KMS-11 (cell line): ENCODE results near the gene UBE2G2.

Source experiments
- H2AFZ ChIP-seq: fragments of 200-600 bp; sonication (generic); 2 replicates; pipeline ENCODE4 v1.6.1; 2016; ENCODE audit warnings: antibody characterized with exemption, mixed run types, low read depth
- H3K27ac ChIP-seq: fragments of 200-600 bp; sonication (generic); 2 replicates; pipeline ENCODE4 v1.6.1; 2016; ENCODE audit warnings: mild to moderate bottlenecking, mixed run types
- H3K27me3 ChIP-seq: fragments of 200-600 bp; sonication (generic); 2 replicates; pipeline ENCODE4 v1.6.1; 2017; ENCODE audit warnings: mild to moderate bottlenecking, low read depth, mixed run types, moderate library complexity; ENCODE audit not compliant: insufficient read depth
- H3K36me3 ChIP-seq: fragments of 200-600 bp; sonication (generic); 2 replicates; pipeline ENCODE4 v1.6.1; 2017; ENCODE audit warnings: mild to moderate bottlenecking, mixed run types; ENCODE audit not compliant: insufficient read depth
- H3K4me1 ChIP-seq: fragments of 200-600 bp; sonication (generic); 2 replicates; pipeline ENCODE4 v1.6.1; 2016; ENCODE audit warnings: mild to moderate bottlenecking, low read depth, mixed run types; ENCODE audit not compliant: poor library complexity, severe bottlenecking
- H3K4me2 ChIP-seq: fragments of 200-600 bp; sonication (generic); 2 replicates; pipeline ENCODE4 v1.7.0; 2016; ENCODE audit warnings: mild to moderate bottlenecking, mixed run types
- H3K4me3 ChIP-seq: fragments of 200-600 bp; sonication (generic); IDR thresholded peaks from 2 replicates; pipeline ENCODE4 v1.6.1; 2017; ENCODE audit warnings: low read depth, low read length, mixed read lengths; ENCODE audit not compliant: insufficient read depth
- H3K79me2 ChIP-seq: fragments of 200-600 bp; sonication (generic); 2 replicates; pipeline ENCODE4 v1.6.1; 2016; ENCODE audit warnings: low read depth, mixed run types; ENCODE audit not compliant: insufficient read depth
- H3K9ac ChIP-seq: fragments of 200-600 bp; sonication (generic); 2 replicates; pipeline ENCODE4 v1.6.1; 2016; ENCODE audit warnings: mild to moderate bottlenecking, mixed run types
- H4K20me1 ChIP-seq: fragments of 200-600 bp; sonication (generic); 2 replicates; pipeline ENCODE4 v1.6.1; 2016; ENCODE audit warnings: mild to moderate bottlenecking, mixed run types; ENCODE audit not compliant: insufficient read depth
- TF ChIP-seq, protein P1 (sequence below): fragments of 200-600 bp; sonication (generic); conservative IDR thresholded peaks from 2 replicates; pipeline ENCODE4 v1.6.1; 2017; ENCODE audit warnings: low read depth, mild to moderate bottlenecking, antibody characterized with exemption, low read length, moderate library complexity, mixed read lengths

The UBE2G2 gene

DNA sequence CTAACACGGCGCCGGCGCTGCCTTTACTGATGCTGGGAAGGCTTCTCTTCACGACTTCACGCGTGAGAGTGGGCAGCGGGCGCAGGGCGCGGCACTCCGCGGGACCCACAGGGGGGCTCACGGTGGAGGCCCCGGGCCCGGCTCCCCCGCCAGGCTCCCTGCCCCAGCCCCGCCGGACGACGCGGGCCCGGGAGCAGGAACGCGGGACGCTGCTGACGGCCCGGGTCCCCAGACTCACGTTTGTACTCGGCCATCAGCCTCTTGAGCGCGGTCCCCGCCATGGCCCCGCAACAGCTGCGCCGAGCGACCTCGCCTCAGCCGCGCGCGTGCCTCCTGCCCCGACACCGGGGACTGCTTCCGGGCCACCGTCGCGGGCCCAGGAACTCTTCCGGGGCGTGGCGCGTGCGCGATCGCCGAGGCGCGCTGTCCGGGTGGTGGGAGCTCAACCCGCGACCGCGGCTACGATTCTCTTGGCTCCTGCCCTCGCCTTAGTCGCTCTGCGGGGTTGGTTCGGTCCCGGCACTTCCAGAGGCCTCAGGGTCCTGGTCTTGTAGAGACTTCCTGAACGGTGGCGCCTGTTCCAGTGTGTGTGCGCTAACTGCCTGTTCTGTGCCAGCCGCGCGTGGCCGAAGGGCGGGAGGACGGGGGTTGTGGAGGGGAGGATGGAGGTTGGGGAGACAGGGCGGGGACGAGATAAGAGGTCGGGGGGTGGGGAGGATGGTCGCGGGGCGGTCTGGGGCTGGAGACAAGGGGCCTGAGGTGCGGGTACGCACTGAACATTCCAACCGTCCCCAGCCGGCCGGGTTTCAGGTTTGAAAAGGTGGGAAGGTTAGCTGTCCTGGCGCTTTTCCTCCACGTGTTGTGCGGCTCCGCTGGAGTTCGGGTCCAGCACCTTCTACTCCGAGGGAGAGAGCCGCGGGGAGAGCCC, at the start of gene UBE2G2:
UBE2G2 (minus strand) TSS at position 353 of the 928 bp plus-strand sequence; CDS start at position 281, 72 bp downstream.
- Histone ChIP-seq H3K4me1 (peaks cover 39% of the 10 kb centered on the region), H3K27me3 (no peaks in the 10 kb centered on the region), H3K36me3 (peaks cover 21% of the 10 kb centered on the region; the same call in 1 of the 2 replicates), H3K9ac (peak within 1 kb of the TSS; percentile 85), H3K4me3 (peak within 1 kb of the TSS; percentile 23), H3K79me2 (peaks cover 58% of the 10 kb centered on the region), H3K4me2 (peak within 1 kb of the TSS; percentile 66), H3K27ac (peak within 1 kb of the TSS; percentile 58), H4K20me1 (peaks cover 22% of the 10 kb centered on the region; the same call in 1 of the 2 replicates), H2AFZ (peak within 1 kb of the TSS; percentile 58)
- TF ChIP-seq, protein P1, sequence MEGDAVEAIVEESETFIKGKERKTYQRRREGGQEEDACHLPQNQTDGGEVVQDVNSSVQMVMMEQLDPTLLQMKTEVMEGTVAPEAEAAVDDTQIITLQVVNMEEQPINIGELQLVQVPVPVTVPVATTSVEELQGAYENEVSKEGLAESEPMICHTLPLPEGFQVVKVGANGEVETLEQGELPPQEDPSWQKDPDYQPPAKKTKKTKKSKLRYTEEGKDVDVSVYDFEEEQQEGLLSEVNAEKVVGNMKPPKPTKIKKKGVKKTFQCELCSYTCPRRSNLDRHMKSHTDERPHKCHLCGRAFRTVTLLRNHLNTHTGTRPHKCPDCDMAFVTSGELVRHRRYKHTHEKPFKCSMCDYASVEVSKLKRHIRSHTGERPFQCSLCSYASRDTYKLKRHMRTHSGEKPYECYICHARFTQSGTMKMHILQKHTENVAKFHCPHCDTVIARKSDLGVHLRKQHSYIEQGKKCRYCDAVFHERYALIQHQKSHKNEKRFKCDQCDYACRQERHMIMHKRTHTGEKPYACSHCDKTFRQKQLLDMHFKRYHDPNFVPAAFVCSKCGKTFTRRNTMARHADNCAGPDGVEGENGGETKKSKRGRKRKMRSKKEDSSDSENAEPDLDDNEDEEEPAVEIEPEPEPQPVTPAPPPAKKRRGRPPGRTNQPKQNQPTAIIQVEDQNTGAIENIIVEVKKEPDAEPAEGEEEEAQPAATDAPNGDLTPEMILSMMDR = no peak

DNA sequence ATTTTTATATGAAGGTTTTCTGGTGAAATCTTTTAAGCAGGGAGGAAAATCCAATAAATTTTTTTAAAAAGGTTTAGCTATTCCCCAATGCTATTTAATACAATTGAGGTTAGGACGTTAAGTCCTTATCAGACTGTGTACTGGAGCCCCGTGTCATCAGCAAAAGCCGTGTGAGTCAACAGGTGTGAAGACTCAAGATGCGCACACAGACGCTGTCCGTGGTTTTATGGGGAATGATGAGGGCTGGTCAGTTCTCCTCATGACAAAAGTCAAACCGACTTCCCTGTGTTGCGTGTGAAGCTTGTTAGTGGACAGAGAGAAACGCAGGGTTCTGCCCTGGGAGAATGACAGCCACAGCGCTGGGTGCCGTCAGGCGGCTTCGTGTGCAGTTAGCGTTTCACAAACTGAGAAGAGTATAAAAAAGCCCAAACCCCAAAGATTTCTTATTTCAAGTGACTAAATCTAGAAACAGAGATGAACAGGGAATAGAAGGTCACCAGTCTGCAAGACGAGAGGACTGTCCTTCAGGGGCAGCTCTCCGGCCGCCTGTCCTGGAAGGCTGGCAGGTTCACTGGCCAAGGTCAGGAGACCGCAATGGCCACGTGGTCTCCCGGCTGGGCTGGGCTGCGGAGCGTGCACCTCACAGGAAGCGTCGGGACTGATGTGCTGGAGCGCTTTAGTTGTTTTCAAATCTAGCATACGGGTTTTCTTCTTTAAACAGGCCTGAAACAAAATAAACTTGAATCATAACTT, 49.5 kb upstream of the UBE2G2 start:
- Histone ChIP-seq H3K4me3 (no peak overlapping the region), H3K79me2 (no peaks in the 10 kb centered on the region), H3K27me3 (no peaks in the 10 kb centered on the region), H3K36me3 (peaks cover 19% of the 10 kb centered on the region), H2AFZ (no peak overlapping the region), H3K9ac (no peak overlapping the region), H3K27ac (no peak overlapping the region), H4K20me1 (no peaks in the 10 kb centered on the region), H3K4me1 (no peaks in the 10 kb centered on the region), H3K4me2 (no peak overlapping the region)
- TF ChIP-seq, protein P1 = no peak

- Histone ChIP-seq H3K9ac (no peak overlapping the region), H3K27me3 (peaks cover under 1% of the 10 kb centered on the region; the same call in 1 of the 2 replicates), H4K20me1 (no peaks in the 10 kb centered on the region), H3K4me1 (no peaks in the 10 kb centered on the region), H3K4me3 (no peak overlapping the region), H3K27ac (no peak overlapping the region), H2AFZ (no peak overlapping the region), H3K4me2 (no peak overlapping the region), H3K36me3 (peaks cover 19% of the 10 kb centered on the region), H3K79me2 (no peaks in the 10 kb centered on the region)
- TF ChIP-seq, protein P1 = no peak
Observed at GRCh38 chr21:44850208-44850800, 48.7 kb upstream of the UBE2G2 start.

DNA sequence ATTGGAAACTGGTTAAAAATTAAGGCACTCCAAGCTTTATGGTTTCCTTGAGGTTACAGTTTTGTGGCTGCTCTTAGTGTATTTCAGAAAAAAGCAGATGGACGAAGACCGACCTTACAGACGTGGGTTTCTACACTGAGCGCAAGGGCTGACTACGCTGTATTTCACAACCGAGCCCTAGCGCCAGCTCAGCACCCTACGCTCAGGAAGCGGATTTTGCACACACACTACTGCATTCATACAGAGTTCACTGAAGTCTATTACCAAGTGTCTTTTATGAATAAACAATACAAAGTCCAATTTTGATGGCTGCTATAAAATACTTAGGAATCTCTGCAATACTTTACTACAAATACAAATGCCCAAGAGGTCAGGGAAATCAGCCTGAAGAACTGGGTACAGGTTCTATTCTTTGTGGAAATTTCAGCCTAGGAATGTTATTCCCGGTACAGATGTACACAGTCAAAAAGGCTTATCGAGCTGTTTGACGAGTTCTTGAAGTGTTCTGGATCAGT, 48.1 kb upstream of the UBE2G2 start:
- peaks cover 19% of the 10 kb centered on the region for H3K36me3 ChIP-seq
- TF ChIP-seq, protein P1 = no peak
- H3K4me3 ChIP-seq = no peak overlapping the region
- no peak overlapping the region for H3K4me2 ChIP-seq
- H2AFZ ChIP-seq = no peak overlapping the region
- no peaks in the 10 kb centered on the region for H3K79me2 ChIP-seq
- no peak overlapping the region for H3K9ac ChIP-seq
- H4K20me1 ChIP-seq = no peaks in the 10 kb centered on the region
- H3K27ac ChIP-seq = no peak overlapping the region
- H3K27me3 ChIP-seq = peaks cover 4% of the 10 kb centered on the region; the same call in 1 of the 2 replicates
- H3K4me1 ChIP-seq = no peaks in the 10 kb centered on the region
